Choroid plexus epithelial cell (primary cell): Measurements from ENCODE around the gene HNRNPLL.

Experiments used
- DNase-seq: peaks from one replicate; pipeline ENCODE4 v3.0.0-alpha.2; 2010; ENCODE audit warnings: low read depth
- H3K4me3 ChIP-seq: 2 replicates; pipeline ENCODE4 v1.5.1; 2011; ENCODE audit warnings: low read depth, mild to moderate bottlenecking, control low read depth, low read length, moderate library complexity
- CTCF ChIP-seq: conservative IDR thresholded peaks from 2 replicates; pipeline ENCODE4 v1.5.1; 2011; ENCODE audit warnings: low read depth, mild to moderate bottlenecking, control low read depth, inconsistent platforms, low read length, moderate library complexity

Gene HNRNPLL

GRCh38 chr2:38517284-38517683 is 85.4 kb downstream of the HNRNPLL start:
- no peak for TF ChIP-seq CTCF
- no peak overlapping the region for H3K4me3 ChIP-seq
- DNase-seq = no peak

- no peak for DNase-seq
- H3K4me3 ChIP-seq = no peak overlapping the region
- TF ChIP-seq CTCF = no peak
These were observed 86.2 kb downstream of the HNRNPLL start for GRCh38 chr2:38516526-38516925.

- H3K4me3 ChIP-seq = no peak overlapping the region
- no peak for TF ChIP-seq CTCF
- DNase-seq = no peak
These were observed 86.6 kb downstream of the HNRNPLL start for GRCh38 chr2:38516122-38516521.

GRCh38 chr2:38515155-38516074 is 87.3 kb downstream of the HNRNPLL start:
- H3K4me3 ChIP-seq = no peak overlapping the region

GRCh38 chr2:38514603-38515154 is 88.0 kb downstream of the HNRNPLL start:
- H3K4me3 ChIP-seq = no peak overlapping the region
- no peak for DNase-seq
- TF ChIP-seq CTCF = no peak

More at GRCh38 chr2:38515155-38516074, 87.3 kb downstream of the HNRNPLL start:
- DNase-seq = peak; percentile 62
- TF ChIP-seq CTCF = no peak

- no peak for DNase-seq
- H3K4me3 ChIP-seq = no peak overlapping the region
- TF ChIP-seq CTCF = no peak
These were observed 90.5 kb downstream of the HNRNPLL start for GRCh38 chr2:38512211-38512610.
